H54 (cell line): ENCODE data around the gene GABRR1.

Source experiments
- DNase-seq: peaks from one replicate; pipeline ENCODE4 v3.0.0; 2011; ENCODE audit warnings: low spot score, mixed read lengths; ENCODE audit not compliant: insufficient read length
- FAIRE-seq: peaks from 3 replicates; lab custom pipeline; 2011; peaks lifted over from hg19 to GRCh38; lab: Jason Lieb, UNC
- POLR2A ChIP-seq: IDR thresholded peaks from 2 replicates; pipeline ENCODE4 v1.6.1; 2011; ENCODE audit warnings: low read depth, mild to moderate bottlenecking, low read length

Gene GABRR1

GRCh38 chr6:89217299-89217910 lies at the start of gene GABRR1:
Gene GABRR1 (minus strand): TSS chr6:89217358. CDS start chr6:89217322, 36 bp downstream.
- TF ChIP-seq POLR2A = no peak
- DNase-seq (no peak), FAIRE-seq (no peak)

GRCh38 chr6:89264296-89264695 lies 47.1 kb upstream of the GABRR1 start:
- FAIRE-seq = no peak
- no peak for TF ChIP-seq POLR2A

GRCh38 chr6:89260832-89261231 lies 43.7 kb upstream of the GABRR1 start:
- FAIRE-seq (no peak), DNase-seq (no peak)
- TF ChIP-seq POLR2A = no peak

More at GRCh38 chr6:89264296-89264695, 47.1 kb upstream of the GABRR1 start:
- DNase-seq = no peak

GRCh38 chr6:89260310-89260709 lies 43.2 kb upstream of the GABRR1 start:
- FAIRE-seq = no peak
- no peak for DNase-seq
- no peak for TF ChIP-seq POLR2A

GRCh38 chr6:89258912-89259311 lies 41.8 kb upstream of the GABRR1 start:
- no peak for TF ChIP-seq POLR2A
- no peak for FAIRE-seq
- DNase-seq = no peak

- DNase-seq = no peak
- no peak for TF ChIP-seq POLR2A
- FAIRE-seq = no peak
Measured at GRCh38 chr6:89257781-89258180, 40.6 kb upstream of the GABRR1 start.

- no peak for TF ChIP-seq POLR2A
- FAIRE-seq (no peak), DNase-seq (no peak)
Measured at GRCh38 chr6:89257346-89257745, 40.2 kb upstream of the GABRR1 start.

- TF ChIP-seq POLR2A = no peak
- DNase-seq (no peak), FAIRE-seq (no peak)
Measured at GRCh38 chr6:89255417-89255816, 38.3 kb upstream of the GABRR1 start.

GRCh38 chr6:89254569-89254968 lies 37.4 kb upstream of the GABRR1 start:
- no peak for DNase-seq
- FAIRE-seq = no peak
- no peak for TF ChIP-seq POLR2A

- DNase-seq = no peak
- no peak for FAIRE-seq
Measured at GRCh38 chr6:89252907-89253306, 35.7 kb upstream of the GABRR1 start.

GRCh38 chr6:89251976-89252375 lies 34.8 kb upstream of the GABRR1 start:
- TF ChIP-seq POLR2A = no peak
- FAIRE-seq = no peak
- DNase-seq = no peak

More at GRCh38 chr6:89252907-89253306, 35.7 kb upstream of the GABRR1 start:
- no peak for TF ChIP-seq POLR2A

GRCh38 chr6:89251170-89251569 lies 34.0 kb upstream of the GABRR1 start:
- DNase-seq (no peak), FAIRE-seq (no peak)
- no peak for TF ChIP-seq POLR2A

GRCh38 chr6:89250239-89250638 lies 33.1 kb upstream of the GABRR1 start:
- DNase-seq (no peak), FAIRE-seq (no peak)
- no peak for TF ChIP-seq POLR2A

- DNase-seq (no peak), FAIRE-seq (no peak)
- TF ChIP-seq POLR2A = no peak
Measured at GRCh38 chr6:89244241-89244985, 27.3 kb upstream of the GABRR1 start.

GRCh38 chr6:89243331-89243629 lies 26.1 kb upstream of the GABRR1 start:
- DNase-seq (no peak), FAIRE-seq (no peak)
- TF ChIP-seq POLR2A = no peak
